HT-29 (cell line): ENCODE results near the gene EXOC4. TPM values are rescaled to one million over a fixed set of nuclear protein-coding genes. Genes with fewer than 3 reads are reported as not detected.
A peak's percentile ranks its signal among the peaks of the same experiment; 100 is the strongest.

Experiments used
- DNase-seq: peaks from one replicate; pipeline ENCODE4 v3.0.0-alpha.2; 2015; ENCODE audit warnings: low spot score
- total RNA-seq: library from RNA; depleted of rRNA; stranded (reverse); fragments of >200 nt; shearing (Covaris generic); gene quantifications from 2 replicates; pipeline ENCODE4 v1.2.3, GENCODE V29; 2014

The EXOC4 gene
- total RNA-seq, 1 experiment from 2014 or later = 59.8 TPM

DNA sequence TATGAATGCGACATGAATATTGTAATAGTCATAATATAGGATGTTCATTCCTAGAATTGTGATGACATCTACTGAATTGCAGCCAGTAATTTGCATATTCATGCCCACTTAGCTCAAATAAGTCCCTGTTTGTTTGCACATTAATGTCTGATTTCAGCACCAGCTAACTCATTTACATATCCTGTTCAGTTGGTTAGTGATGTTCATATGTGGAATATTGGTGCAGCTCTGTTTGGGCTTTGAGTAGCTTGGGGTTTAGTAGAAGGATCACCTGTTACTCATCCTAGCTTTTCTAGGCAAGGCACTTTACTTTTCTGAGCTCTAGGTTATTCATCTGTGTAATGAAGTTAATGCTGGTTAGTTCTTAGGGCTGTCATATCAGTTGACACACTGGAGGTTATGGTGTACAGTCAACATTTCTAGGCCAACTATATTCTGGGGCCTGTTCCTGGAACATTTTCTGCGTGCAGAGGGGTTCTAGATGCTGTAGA lies 238.4 kb downstream of the EXOC4 start:
- DNase-seq = peak; percentile 6

DNA sequence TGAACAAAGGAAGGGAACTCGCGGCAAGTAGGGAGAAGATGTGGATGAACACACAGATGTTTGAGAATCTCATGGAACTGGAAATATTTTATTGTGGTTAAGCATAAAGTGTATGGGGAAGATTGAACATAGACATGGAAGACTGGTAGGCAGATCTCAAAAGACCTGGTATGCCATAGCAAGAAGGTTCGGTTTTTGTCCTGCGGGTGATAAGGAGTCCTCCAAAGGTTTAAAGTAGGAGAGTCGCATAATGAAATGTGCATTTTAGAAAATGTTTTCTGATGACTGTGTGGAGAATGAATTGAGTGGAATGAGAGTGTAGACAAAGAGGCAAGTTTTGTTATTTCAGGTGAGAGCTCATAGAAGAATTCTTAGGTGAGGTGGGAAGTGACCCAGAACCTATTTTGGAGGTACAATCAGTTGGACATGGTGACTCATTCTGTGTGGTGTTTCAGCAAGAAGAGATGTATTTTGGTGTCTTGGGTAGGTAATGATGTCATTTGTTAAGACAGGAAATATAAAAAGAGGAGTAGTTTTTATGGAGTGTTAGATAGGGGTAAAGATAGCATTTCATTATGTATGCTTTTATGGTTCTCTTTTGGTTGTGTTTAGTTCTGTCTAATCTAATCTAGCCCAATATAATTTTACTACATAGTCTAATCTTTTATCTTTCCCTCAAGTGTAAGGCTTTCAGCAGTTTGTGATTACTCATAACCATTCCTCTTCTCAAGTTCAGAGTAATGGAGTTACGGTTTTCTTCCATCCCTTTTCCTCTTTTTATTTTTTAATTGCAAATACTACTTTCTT lies 239.2 kb downstream of the EXOC4 start:
- peak; percentile 43 for DNase-seq

DNA sequence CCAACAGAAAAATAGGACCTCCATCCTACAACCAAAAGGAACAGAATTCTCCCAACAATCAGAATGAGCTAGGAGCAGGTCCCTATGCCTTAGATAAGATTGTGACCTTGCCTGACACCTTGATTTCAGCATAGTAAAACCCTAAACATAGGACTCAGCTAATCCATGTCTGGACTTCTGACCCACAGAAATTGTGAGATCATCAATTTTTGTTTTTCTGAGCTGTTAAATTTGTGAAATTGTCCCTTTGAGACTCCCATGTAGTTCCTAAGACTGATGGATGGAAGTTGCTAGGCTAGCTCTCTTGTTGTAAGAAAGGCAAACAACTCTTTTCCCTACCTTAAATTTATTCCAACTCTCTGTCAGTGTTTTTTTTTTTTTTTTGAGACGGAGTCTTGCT lies 244.2 kb downstream of the EXOC4 start:
- DNase-seq = no peak

DNA sequence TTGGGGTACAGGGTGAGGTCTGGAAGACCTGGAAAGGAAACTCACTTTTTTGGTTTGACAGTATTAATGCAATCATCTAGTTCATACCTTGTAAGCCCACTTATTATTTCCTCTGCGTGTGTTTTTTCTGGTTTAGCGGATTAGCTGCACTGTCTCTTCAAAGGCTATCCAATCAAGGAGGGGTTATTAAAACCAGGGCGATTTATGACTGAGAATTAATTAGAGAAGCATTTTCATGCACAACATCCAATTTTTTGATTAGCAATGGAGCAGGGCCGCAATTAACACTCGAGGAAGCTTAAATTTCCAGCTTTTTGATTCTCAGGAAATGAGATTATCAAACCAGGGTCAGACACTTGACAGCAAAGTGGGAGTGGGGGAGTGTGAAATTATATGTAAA lies 248.9 kb downstream of the EXOC4 start:
- no peak for DNase-seq

DNA sequence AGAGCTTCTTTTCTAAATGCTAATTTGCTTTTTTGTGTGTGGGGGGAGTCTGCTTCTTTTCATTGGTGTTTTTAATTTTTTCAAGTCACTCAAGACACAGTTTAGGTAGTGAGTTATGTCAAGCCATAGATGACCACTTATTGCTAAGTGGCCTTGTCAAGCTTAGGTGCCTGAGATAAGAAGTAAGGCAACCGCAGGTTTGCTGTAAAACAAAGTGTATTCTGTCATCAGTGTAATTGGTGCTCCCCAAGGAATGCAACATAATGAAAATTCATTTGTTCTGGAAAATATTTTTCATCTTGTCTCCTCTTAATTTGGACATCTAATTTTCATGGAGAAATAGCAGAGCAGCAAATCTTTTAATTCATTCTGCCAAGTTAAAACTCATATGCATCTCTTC lies 249.6 kb downstream of the EXOC4 start:
- no peak for DNase-seq

DNA sequence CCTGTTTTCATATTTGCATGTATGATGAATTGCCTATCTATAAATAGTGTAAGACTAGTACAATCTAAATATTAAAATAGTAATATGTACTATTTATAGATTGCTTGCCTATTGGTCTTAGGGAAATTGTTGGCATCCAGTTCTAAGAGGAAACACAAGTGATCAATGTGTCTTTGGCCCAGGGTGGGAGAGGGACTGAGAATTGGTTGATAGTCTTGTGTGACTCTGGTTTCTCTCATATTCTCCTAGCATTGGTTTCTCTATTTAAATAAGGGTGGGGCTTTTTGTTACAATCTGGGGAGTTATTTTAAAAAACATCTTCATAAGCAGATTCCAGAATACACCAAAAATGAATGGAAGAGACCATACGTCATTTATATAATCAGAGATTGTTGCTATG lies 250.1 kb downstream of the EXOC4 start:
- no peak for DNase-seq

DNA sequence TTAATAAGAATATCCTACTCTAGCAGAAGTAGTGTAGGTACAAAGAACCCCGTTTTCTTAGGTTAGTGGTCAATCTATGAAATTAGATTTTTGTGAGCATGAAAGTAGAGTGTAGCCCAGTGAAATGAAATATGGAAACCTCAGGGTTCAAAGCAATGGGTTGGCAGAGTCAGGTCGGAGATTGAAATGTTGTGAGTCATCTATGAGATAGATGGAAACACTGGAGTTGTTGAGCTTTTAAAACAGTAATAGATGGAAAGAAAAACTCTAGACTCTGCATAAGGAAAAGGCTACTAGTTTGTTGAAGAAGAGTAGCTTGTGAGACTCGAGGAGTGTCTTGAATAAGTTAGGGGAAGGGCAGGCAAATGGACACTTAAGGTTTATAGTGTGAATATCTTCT lies 251.9 kb downstream of the EXOC4 start:
- no peak for DNase-seq

DNA sequence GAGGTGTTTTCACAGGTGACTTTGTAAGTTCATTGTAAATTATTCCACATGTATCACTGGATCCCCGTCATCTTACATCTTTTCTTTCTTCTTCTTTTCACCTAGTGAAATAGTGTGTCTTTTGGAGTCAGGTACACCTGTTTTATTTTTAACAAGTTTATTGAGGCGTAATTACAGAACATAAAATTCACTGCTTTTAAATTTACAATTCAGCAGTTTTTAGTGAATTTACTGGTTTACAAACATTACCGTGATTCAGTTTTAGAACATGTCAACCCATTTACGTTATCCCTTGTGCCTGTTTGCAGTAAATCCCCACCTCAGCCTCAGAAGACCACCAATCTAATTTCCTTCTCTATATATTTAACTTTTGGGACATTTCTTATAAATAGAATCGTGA lies 256.9 kb downstream of the EXOC4 start:
- DNase-seq = no peak

DNA sequence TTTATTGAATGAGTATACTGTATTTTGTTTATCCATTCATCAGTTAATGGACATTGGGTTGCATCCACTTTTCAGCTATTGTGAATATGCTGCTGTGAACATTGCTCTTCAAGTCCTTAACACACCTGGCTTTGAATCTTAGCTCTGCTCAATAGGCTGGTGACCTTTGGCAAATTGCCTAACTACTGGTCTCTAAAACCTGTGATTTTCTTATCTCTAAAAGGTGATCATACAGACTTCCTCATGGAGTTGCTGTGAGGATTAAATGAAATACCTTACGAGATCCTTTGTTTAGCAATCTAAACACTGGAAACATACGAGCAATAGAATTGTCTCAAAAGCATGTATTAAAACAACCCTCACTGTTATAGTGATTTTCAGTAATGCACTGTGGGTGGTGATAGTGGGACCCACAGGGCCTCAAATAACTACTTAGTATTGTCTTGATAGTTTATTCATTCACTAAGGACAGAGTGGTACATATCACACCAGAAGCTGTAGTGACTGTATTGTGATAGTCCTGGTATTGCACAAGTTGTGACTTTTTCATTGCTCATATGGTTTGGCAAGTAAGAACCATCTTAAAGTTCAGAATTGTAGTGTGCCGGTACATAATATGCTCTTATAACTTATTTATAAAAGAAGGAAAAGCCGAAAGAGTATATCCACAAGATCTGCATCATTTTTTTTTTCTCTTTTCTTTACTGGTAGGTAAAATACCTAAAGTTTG lies 257.6 kb downstream of the EXOC4 start:
- peak; percentile 20 for DNase-seq

DNA sequence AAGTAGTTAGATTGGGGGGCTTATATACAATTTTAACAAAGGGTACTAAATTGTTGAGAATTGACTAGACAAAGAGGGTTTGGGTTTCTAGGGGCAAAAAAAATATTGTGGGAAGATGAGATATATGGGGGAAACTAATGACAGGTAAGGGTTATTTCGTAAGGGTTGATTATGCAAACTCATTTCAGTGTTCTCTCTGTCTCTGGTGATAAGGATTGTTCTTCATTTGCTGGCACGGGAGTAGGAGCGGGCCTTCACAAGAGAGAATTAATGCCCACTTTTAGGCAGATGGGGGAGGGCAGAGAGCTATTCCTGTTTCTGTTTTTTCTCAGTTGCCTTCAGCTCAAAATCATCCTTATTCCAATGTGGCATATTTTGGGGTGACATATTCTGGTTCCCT lies 258.4 kb downstream of the EXOC4 start:
- DNase-seq = no peak

DNA sequence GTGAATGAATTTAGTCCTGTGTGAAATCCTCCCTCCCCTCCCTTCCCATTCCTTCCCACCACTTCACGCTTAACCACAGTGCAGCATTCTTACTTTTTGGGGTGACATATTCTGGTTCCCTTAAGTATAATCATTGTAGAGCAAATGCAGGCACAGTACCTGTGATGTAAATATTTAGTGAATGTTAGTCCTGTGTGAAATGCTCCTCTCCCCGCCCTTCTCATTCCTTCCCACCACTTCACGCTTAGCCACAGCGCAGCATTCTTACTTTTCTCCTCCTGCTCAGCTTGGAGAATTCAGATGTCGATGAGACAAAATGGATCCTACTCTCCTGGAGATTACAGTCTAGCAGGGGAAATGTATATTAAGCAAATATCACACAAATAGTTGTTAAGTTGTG lies 258.8 kb downstream of the EXOC4 start:
- no peak for DNase-seq

DNA sequence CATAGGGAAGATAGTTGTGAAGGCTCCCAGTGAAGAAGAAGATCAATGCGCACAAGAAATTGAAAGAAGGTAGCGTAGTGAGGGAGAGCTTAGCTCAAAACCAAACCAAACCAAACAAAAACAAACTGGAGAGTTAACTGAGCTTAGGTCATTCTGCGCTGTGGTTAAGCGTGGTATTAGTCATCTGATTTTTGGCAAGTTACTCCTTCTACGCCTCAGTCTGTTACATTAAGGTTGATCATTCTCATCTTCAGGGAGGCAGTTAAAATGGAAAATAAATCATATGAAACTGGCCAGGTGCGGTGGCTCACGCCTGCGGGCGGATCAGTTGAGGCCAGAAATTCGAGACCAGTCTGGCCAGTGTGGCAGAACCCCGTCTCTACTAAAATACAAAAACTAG lies 259.7 kb downstream of the EXOC4 start:
- DNase-seq = no peak

DNA sequence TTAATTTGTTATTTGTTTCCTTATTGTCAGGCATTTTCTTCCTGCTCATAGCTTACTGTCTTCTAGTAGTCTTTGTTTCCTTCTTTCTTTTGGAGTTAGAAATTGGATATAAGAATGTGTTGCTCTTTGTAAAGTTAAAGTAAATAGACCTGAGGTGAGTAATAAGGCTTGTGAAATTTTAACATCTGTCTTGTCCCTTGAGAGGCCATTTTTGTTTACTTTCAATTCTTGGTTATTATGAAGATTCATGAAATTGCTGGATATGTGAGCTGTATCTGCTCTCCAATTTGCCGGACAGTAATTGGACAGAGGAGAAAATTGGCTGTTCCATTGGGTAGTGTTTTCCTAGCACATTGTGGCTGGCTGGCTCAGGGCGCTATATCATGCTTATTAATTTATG lies 260.7 kb downstream of the EXOC4 start:
- DNase-seq = no peak

DNA sequence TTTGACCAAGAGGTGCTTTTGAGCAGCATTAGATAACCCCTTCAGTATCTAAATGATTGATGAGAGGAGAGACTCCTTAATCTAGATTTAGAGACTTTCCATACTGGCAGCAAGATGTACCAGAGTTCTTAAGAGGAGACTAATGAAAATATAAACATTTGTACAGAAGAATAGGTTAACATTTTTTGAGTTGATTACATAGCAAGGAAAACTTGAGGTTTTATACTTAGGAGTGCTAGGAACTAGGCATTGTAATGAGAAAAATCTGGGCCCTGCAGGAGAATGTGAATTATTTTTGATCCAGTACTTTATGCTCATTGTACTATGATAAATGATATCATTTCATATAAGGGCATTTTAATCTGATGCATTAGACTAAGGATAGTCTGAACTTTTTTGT lies 261.7 kb downstream of the EXOC4 start:
- no peak for DNase-seq

DNA sequence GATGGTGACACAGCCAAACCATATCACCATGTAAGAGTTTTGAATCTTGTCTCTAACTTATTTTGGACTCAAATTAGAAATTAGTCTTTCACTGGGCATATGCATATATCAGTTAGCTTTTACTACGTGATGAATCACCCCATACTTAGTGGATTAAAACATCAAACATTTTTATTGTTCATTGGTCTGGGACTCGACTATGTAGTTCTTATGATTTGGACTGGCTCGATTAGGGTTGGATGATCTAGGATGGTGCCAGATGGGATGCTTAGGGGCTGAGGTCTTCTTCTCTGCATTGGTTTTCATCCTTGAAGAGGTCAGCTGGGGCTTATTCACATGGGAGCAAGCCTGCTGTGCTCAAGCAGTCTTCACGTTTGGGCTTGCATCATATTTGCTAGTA lies 264.9 kb downstream of the EXOC4 start:
- no peak for DNase-seq

DNA sequence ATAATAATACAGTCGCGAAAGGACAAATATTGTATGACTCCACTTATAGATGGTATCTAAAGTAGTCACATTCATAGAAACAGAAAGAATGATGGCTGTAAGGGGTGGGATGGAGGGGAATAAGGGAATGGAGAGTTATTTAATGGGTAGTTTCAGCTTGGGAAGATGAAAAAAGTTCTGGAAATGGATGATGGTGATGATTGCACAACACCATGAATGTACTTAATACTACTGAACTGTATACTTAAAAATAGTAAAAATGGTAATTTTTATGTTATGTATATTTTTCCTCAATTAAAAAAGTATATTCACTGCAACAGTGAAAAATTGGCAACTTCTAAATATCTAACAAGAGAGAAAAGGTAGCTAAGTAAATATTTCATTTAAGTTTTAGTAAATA lies 265.8 kb downstream of the EXOC4 start:
- no peak for DNase-seq

DNA sequence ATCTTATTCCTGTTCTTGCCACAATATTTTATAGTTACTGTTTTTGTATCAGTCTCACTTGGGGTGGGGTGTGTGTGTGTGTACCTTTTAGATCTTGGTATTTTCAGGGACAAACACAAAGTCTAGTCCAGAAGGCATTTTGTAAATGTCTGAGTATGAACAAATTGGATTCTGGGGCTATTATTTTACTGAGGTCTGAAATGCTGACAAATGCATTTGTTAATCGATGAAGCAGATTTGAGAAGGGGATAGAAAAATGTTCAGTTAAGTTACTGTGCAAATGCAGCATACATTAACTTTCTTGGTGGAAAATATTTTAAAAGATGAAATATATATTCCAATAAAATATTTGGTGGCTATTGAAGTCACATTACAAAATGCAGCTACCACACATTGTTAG lies 267.4 kb downstream of the EXOC4 start:
- DNase-seq = no peak

DNA sequence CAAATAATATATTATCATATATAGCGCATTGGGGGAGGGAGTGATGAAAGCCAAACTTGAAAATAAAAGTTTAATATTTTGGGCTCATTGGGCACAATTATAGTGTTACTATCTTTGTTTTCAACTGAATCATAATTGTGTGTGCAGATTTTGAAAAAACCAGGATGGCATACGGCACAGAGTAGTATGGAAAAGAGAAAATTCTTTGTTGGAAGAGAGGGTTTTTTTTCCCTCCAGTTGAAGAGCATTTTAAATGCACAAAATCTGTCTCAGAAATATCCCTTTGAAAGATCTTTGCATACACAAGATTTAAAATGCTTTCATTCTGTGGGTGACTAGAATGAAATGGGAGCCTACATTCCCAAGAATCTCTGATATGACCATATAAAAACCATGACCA lies 269.6 kb downstream of the EXOC4 start:
- DNase-seq = no peak

DNA sequence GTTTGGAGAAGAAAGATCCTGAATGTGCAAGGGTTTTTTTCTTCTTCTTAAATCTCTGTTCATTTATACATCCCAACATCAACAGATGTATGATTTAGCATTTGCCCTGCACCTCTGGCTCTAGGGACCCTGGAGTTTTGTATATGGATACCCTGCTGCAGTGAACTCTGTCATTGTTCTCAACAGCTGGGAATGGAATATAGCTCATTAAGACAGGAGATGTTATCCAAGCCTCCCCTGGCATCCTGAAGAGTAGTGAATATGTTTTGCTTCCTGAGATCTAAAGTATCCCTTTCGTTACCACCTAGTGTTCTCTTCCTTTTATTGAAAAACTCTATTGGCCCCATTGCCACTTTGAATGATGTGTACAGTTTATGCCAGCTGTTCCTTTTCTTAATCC lies 275.9 kb downstream of the EXOC4 start:
- no peak for DNase-seq

DNA sequence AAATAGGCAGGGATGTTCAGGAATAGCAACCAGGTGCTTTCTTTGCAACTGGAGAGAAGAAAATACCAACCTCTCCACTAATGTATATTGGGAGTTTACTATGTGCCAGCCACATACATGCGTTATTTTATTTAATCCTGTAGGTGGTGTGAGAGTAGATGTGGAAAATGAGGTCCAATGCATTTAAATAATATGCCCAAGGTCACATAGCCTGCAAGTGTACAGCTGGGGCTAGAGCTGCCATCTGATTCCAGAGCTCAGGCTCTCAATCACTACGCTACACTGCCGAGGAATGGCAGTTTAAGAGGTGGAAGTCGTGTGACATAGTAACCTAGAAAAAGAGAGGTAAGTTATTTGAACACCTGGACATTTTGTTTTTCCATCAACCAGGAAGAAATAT lies 277.0 kb downstream of the EXOC4 start:
- peak; percentile 13 for DNase-seq

DNA sequence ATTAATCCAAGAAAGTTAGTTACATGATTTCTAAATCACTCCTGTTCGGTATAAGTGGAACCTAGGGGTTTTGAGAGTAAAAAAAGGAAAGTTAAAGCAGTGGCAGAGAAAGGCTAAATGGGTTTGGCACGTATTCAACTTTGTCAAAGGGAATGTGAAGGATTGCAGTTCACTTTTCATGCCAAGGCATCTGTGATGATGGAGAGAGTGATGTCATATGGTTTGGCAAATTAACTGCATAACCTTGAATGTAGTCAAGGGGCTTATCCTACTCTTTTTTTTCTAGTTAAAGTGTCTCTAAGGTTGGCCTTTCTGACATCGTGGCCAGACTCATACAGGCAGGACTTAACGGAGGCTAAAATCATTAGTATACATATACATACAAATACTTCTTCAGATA lies 277.8 kb downstream of the EXOC4 start:
- no peak for DNase-seq

DNA sequence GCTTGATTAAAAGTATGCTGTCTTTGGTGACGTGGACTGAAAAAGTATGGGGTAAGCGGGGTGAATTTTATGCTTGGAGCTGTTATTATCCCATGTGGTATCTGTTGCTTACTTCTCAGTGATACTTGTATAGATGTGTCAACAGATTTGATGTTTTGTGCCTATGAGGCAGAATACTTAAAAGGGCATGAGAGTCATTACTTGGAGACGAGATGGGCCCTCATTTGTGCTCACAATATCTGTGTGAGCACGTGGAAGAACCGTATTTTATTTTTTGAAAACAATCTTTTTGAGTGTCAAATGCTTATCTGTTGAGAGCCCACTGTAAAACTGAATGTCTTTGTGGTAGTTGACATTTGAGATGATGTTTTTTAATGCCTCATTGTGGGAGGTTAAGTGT lies 281.9 kb downstream of the EXOC4 start:
- no peak for DNase-seq

DNA sequence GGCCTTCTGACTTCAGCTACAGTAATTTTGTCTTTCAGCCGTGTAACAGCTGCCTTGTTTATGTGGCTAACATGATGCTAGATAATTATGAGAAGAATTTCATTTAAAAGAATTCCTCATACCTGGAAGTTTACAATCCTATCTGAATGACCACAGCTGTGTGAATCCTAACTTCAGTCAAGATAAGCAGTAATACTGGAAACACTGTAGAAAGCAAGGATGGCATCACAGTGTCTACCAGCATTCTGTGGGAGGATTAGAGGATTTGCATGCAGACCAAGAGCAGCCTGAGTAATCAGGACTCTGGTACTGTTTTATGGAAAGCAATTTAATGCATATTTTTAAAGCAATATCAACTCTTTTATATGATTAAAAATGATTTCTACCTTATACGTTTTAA lies 282.4 kb downstream of the EXOC4 start:
- no peak for DNase-seq
